AG09319 (cell line): ENCODE results near the gene SH3TC1.

Experiments used
- DNase-seq: peaks from one replicate; pipeline ENCODE4 v3.0.0-alpha.2; 2010; ENCODE audit warnings: low read depth; ENCODE audit errors: extremely low read depth
- CTCF ChIP-seq: IDR thresholded peaks from 2 replicates; pipeline ENCODE4 v1.5.1; 2011; ENCODE audit warnings: low read depth, mild to moderate bottlenecking, inconsistent platforms, low read length, moderate library complexity

The SH3TC1 gene

DNA sequence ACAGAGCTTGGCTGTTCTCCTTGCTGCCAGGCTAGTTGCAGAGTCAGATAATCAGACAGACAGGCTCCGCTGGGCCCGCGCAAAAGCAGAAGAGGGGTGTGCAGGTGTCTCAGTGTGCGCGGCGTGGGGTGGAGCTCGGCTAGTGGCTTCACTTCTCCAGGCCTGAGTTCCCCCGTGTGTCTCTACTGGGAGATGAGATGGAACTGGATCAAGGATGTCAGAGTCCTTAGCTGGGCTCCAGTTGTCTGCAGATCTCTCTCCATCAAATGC lies 91.5 kb downstream of the SH3TC1 start:
- no peak for TF ChIP-seq CTCF
- DNase-seq: no peak
